HG03060 (cell line): ENCODE data around the gene EXOSC2.

ENCODE experiments used
- ATAC-seq: cut with Tn5 transposase; IDR thresholded peaks from one replicate; pipeline ENCODE4 v1.9.1; 2021; ENCODE audit warnings: low read depth, moderate number of reproducible peaks; ENCODE audit not compliant: unreplicated experiment

The EXOSC2 gene

GRCh38 chr9:130693426-130694191, at the start of gene EXOSC2:
TSS of gene EXOSC2 (plus strand) at chr9:130693780. CDS start at chr9:130693792, 12 bp downstream.
- peak; percentile 58 for ATAC-seq

- ATAC-seq, result no peak
Observed at GRCh38 chr9:130651221-130651620, 42.4 kb upstream of the EXOSC2 start.

DNA sequence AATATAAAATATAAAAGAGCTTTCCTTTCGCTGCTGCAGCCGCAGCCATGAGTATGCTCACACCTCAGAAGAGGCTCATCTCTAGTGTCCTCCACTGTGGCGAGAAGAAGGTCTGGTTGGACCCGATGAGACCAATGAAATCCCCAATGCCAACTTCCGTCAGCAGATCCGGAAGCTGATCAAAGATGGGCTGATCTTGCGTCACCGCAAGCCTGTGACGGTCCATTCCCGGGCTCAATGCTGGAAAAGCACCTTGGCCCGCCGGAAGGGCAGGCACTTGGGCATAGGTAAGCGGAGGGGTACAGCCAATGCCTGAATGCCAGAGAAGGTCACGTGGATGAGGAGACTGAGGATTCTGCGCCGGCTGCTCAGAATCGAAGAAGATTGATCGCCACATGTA, 41.8 kb upstream of the EXOSC2 start:
- ATAC-seq, result no peak

DNA sequence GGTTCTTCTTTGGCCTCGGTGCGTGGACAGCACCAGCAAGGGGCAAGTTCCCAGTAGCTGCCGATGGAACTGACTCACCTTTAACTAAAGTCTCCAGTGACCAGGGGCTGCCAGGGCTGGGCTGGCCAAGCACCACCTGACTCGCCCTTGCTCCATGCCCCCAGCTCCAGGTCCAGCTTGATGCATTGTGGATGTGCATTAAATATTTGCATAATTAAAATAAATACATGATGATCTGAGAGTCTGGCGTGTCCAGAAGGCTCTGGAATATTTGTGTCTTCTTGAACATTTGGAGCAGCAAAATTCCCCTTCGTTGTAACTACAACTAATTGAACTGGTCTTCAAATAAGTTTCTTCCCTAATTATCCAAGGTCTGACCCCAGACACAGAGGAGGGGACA, 38.7 kb upstream of the EXOSC2 start:
- ATAC-seq, result no peak

DNA sequence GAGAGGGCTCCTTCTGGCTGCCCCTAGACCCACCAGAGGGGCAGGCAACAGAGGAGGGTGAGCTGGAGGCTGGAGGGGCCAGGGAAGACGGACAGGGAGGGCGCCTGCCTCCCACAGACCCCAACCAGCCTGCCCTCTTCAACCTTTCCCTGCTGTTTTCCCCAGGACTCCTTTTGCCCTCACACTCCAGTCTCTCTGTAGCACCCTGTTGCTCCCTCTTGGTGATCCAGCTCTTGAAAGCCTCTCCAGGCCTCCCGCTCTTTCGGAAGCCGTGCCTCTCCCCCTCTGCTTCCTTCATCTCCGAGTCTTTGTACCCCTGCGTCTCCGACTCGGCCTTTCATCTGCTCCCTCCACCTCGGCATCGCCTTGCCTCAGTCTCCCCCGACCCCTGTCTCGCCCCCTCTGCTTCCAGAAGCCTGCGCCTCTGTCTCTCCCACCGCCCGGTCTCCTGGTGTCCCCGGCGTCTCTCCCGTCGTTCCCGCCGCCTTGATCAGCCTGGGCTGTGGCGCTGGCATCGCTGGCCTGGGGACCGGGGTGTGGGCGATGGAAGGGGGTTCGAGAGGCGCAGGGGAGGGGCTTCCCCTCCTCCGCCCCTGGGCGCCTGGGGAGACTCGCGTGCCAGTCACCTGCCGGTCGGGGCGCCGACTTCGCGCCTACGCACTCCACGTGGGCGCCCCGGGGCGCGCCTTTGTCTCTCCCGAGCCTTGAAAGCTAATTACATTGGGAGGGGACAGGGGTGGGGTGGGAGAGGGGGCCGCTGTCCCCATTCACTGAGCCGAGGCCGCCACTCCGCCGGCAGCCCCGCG, 34.5 kb upstream of the EXOSC2 start:
- no peak for ATAC-seq

- no peak for ATAC-seq
Observed at GRCh38 chr9:130659699-130660248, 33.8 kb upstream of the EXOSC2 start.

GRCh38 chr9:130660326-130660682, 33.3 kb upstream of the EXOSC2 start:
- ATAC-seq, result no peak

- ATAC-seq, result no peak
Observed at GRCh38 chr9:130660683-130661450, 32.7 kb upstream of the EXOSC2 start.

DNA sequence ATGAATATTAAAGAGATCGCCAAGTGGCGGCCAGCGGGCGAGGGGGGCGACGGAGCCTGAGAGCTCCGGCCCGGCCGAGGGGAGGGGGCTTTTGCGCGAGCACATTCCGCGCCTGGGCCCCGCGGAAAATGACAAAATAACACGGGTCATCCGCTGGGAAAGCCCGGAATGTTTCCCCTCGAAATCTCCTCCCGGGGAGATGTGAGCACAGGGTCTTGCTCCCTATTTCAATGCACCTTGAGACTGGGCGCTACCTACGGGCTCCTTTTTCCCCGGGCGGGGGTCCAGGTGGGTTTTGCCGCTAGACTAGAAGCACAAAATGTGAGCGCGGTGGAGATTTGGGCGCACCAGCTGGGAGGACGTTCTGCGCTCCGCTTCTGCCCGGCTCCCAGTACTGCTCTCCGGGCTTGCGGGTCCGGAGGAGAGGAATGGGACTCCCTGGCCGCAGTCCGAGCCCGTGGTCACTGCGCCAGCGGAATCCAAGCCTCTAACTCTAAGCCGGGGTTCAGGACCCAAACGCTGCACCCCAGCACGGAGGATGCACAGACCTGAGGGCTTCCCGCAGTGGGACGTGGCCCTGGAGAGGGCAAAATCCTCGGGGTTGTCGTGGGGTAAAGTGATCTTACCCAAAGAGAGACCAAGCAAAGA, 32.0 kb upstream of the EXOSC2 start:
- no peak for ATAC-seq

GRCh38 chr9:130662099-130662969, 31.2 kb upstream of the EXOSC2 start:
- ATAC-seq, result no peak

DNA sequence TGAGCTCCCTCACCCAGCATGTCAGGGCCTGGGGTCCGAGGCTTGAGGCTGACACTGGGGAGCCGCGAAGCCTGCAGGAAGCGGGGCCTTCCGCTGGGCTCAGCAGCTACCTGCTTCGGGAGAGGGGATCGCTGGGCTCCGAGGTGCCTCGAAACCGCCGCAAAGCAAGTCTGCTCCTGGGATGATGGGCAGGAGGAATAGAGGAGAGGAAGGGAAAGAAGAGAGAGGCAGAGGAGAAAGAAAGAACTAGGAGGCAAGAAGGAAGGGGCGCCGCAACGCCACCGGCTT, 30.7 kb upstream of the EXOSC2 start:
- no peak for ATAC-seq

DNA sequence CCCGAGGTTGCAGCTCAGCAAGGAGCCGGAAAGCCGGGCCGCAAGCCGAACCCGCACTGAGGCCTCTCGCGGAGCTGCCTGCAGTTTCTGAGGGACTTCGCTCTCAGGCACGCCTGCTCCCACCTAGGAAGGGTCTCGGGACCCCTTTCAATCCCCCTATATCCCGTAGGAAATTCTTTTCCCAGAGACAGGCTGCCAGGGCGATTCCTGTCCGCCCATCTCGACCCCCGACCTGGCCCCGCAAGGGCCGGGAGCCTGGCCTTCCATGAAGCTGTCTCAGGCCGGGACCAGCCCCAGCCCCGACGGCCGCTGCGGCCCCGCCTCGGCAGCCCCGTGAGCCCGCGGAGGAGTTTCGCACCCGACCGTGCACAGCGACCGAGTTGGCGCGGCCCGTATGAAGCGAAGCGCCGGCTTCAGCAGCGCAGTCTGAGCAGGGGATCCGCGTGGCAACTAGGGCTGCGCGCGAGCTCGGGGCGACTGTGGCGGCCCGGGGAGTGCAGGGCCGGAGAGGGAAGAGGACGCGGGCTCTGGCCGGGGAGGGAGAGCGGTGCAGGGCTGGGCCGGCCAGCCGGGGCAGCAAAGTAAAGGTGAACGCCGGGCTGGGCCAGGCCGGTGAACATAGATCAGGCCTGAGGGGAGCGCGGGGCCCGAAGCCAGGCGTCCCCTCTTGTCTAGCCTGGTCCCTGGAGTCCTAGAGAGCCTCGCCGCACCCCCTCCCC, 30.2 kb upstream of the EXOSC2 start:
- ATAC-seq, result no peak

GRCh38 chr9:130663977-130664250, 29.7 kb upstream of the EXOSC2 start:
- no peak for ATAC-seq

DNA sequence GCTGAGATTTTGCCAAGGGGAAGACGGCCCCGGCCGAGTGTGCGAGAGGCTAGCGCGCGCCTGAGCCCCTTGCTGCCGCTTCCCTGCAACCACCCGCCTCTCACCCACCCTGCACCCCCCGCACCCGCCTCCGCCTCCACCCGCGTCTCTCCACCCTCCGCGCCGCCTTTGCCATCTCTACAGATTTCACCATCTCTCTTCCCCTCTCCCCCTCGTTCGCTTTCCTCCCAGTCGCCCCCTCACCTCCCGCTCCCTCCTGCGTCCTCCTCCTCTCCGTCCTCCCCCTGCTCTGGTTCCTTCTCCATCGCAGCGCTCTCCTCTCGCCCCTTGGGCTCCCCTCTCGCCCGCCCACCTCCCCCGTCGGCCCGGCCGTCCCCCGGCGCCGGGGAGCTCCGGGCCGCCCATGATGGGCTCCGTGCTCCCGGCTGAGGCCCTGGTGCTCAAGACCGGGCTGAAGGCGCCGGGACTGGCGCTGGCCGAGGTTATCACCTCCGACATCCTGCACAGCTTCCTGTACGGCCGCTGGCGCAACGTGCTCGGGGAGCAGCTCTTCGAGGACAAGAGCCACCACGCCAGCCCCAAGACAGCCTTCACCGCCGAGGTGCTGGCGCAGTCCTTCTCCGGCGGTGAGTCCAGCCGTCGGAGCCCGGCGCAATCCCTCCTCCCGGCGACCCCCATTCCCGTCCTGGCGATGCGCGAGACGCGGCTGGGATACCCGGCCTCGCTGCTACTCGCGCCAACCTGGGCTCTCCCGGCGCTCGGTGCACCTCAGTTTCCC, 29.1 kb upstream of the EXOSC2 start, which contains the start of gene PRDM12:
TSS of gene PRDM12 (plus strand) at position 344 of the 778 bp plus-strand sequence. CDS start at position 404, 60 bp downstream.
- no peak for ATAC-seq

GRCh38 chr9:130665029-130665430, 28.6 kb upstream of the EXOSC2 start:
- ATAC-seq, result no peak

- no peak for ATAC-seq
Observed at GRCh38 chr9:130665431-130666392, 27.9 kb upstream of the EXOSC2 start.

DNA sequence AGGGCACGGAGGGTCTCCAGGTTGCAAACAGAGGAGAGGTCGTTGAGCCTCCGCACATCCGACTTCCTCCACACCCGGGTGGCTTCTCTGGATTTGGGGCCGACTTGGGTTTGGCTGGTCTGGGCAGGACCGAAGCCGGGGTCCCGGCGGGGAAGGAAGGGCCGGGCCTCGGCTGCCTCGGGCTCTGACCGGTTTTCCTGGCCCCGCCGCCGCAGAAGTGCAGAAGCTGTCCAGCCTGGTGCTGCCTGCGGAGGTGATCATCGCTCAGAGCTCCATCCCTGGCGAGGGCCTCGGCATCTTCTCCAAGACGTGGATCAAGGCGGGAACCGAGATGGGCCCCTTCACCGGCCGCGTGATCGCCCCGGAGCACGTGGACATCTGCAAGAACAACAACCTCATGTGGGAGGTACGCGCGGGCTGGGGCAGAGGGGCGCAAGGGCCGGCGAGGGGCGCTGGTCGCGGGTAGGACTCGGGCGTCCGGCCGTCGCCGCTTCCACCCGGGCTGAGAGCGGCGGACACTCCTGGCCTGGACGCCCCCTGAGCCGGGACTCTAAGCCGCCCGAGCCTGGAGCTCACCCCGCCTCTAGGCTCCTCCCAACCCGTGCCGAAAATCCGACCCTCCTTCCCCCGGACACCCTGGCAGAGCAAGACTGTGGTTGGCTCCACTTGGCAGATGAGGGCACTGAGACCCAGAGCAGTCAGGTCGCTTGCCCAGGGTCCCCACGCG, 27.0 kb upstream of the EXOSC2 start:
- no peak for ATAC-seq
